HG03064 (cell line): ENCODE results near the gene CYP1A2.
"Not testable (repeated sequence)": the region's sequence is repeated elsewhere in the genome, so short reads cannot be mapped to it uniquely, and the experiment has no call there.

Experiments used
- ATAC-seq: cut with Tn5 transposase; IDR thresholded peaks from one replicate; pipeline ENCODE4 v1.9.1; 2021; ENCODE audit warnings: low read depth; ENCODE audit not compliant: unreplicated experiment

Gene CYP1A2, protein sequence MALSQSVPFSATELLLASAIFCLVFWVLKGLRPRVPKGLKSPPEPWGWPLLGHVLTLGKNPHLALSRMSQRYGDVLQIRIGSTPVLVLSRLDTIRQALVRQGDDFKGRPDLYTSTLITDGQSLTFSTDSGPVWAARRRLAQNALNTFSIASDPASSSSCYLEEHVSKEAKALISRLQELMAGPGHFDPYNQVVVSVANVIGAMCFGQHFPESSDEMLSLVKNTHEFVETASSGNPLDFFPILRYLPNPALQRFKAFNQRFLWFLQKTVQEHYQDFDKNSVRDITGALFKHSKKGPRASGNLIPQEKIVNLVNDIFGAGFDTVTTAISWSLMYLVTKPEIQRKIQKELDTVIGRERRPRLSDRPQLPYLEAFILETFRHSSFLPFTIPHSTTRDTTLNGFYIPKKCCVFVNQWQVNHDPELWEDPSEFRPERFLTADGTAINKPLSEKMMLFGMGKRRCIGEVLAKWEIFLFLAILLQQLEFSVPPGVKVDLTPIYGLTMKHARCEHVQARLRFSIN

GRCh38 chr15:74748322-74748946 is at the start of gene CYP1A2:
CYP1A2 (plus strand) TSS chr15:74748845; CDS start chr15:74749739, 894 bp downstream.
- ATAC-seq = no peak

GRCh38 chr15:74709011-74709410 is 39.6 kb upstream of the CYP1A2 start:
- ATAC-seq = no peak

- no peak for ATAC-seq
Measured at GRCh38 chr15:74709892-74710291, 38.8 kb upstream of the CYP1A2 start.

GRCh38 chr15:74710319-74711094 is 38.1 kb upstream of the CYP1A2 start:
- ATAC-seq = no peak

DNA sequence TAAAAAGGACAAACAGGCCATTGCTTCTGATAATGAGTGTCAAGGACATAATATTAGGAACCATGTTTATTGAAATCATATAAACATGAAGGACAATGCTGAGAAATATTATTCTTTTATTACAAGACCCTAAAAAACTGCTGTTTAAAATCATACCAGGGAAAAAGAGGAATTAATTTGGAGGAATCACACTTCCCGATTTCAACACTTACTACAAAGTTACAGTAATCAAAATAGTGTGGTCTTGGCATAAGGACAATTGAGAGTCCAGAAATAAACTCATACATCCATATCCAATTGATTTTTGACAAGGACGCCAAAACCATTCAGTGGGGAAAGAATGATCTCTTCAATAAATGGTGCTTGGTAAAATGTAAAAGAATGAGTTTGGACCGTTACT is 36.3 kb upstream of the CYP1A2 start:
- ATAC-seq = no peak

DNA sequence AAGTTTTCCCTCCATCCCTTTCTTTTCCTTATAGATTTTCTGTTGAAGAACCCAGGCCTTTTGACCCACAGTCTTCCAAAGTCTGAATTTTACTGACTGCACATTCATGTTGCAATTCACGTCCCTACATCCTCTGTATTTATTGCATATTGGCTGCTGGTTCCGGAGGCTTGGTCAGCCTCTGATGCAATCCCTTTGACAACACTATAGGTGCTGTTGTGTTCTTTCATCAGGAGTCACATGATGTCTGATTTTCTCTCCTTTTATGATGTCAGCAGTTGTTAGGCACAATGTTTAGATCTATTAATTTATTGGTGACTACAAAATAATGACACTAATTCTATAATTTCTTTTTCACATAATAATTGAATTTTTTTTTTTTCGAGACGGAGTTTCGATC is 32.0 kb upstream of the CYP1A2 start:
- no peak for ATAC-seq

DNA sequence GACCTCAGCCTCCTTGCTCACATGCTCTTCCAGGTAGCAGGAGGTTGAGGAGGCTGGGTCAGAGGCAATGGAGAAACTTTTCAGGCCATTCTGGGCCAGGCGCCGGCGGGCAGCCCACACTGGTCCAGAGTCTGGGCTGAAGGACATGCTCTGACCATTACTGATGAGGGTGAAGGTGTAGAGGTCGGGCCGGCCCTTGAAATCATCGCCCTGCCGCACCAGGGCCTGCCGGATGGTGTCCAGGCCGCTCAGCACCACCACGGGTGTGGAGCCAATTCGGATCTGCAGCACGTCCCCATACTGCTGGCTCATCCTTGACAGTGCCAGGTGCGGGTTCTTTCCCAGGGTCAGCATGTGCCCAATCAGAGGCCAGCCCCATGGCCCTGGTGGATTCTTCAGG is 26.1 kb upstream of the CYP1A2 start:
- no peak for ATAC-seq

- no peak for ATAC-seq
Measured at GRCh38 chr15:74723187-74723586, 25.5 kb upstream of the CYP1A2 start.

GRCh38 chr15:74723754-74724334 is 24.8 kb upstream of the CYP1A2 start:
- ATAC-seq = no peak

GRCh38 chr15:74724570-74725224 is 23.9 kb upstream of the CYP1A2 start:
- ATAC-seq = no peak

- ATAC-seq = no peak
Measured at GRCh38 chr15:74725225-74725774, 23.3 kb upstream of the CYP1A2 start, which contains the start of gene CYP1A1. CYP1A1 (minus strand) TSS chr15:74725528; CDS start chr15:74723097, 2,431 bp downstream.

GRCh38 chr15:74725845-74726773 is 22.5 kb upstream of the CYP1A2 start:
- ATAC-seq = no peak

GRCh38 chr15:74726774-74727164 is 21.9 kb upstream of the CYP1A2 start:
- no peak for ATAC-seq

DNA sequence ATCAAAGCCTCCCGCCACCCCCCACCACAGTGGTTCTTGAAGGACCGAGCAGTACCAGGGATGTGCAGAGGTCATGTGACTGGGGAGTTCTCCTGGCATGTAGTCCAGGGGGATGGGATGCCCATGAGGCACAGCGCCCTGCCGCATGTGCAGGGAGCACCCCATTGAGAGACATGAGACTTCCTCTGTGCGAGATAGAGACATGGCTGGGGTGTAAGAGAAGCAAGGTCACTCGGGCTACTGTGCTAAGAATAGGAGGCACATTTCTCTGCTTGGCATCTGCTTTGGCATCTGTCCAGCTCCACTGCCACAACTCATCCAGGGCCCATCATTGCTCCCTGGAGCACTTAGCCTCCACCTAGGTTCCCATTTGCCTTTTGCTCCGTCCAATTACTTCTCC is 20.9 kb upstream of the CYP1A2 start:
- ATAC-seq = no peak

GRCh38 chr15:74728699-74729098 is 19.9 kb upstream of the CYP1A2 start:
- not testable (repeated sequence) for ATAC-seq

GRCh38 chr15:74729372-74729771 is 19.3 kb upstream of the CYP1A2 start:
- ATAC-seq = not testable (repeated sequence)

- no peak for ATAC-seq
Measured at GRCh38 chr15:74730619-74731316, 17.9 kb upstream of the CYP1A2 start.

DNA sequence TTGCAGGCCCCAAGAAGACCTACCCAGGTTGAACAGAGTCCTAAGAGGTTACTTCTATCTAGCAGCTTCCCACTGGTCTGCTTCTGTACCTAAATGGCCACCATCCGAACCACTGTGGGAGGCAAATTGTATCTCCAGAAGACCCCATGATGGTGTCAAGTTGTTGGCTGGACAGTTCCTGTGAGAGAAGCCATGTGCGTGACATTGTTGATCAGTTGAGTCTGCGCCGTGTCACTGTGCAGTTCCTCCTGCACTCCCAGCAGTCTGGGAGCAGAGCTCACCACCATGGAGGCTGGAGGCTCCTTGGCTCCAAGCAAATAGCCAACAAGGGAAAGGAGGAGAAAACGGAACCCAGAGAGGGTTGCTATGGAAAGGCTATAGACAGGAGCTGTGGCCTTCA is 15.8 kb upstream of the CYP1A2 start:
- no peak for ATAC-seq
